T-cell (primary cell): ENCODE results near the gene TUBE1. TPM values are rescaled to one million over a fixed set of nuclear protein-coding genes. Genes with fewer than 3 reads are reported as not detected.

Experiments
- ATAC-seq, 4 experiments: fragments of 200-7000 bp in 3 of 4; fragments of 150-1000 bp in 1 of 4; cut with Tn5 transposase; replicated peaks in 1 of 4; 1 replicate in 3 of 4; 2 replicates in 1 of 4; pipeline ENCODE4 v1.10.0; 2021; ENCODE audit warnings: moderate library complexity in 3 of 4, mild to moderate bottlenecking in 2 of 4, moderate number of reproducible peaks in 1 of 4
- CTCF ChIA-PET, 2 donors: fragments of 300-600 bp; sonication (Branson Sonifier 250); formaldehyde crosslinking; loops; one replicate each; lab custom pipeline; 2022; ENCODE audit warnings: antibody characterized with exemption in 2 of 2; lab: Charles Lee
- POLR2A ChIA-PET, 2 donors: fragments of 300-600 bp; sonication (Branson Sonifier 250); formaldehyde crosslinking; loops; one replicate each; lab custom pipeline; 2022; ENCODE audit warnings: antibody characterized with exemption in 2 of 2; lab: Charles Lee
- DNase-seq, 35 experiments: peaks; one replicate each; pipeline versions ENCODE4 v3.0.0 to v3.0.0-alpha.2; 2013 to 2023
- H3K27ac ChIP-seq: one replicate; pipeline ENCODE4 v1.5.1; 2013; ENCODE audit warnings: low read length
- H3K27me3 ChIP-seq, 2 experiments: replicated peaks in 1 of 2; 1 replicate in 1 of 2; 2 replicates in 1 of 2; pipeline versions ENCODE4 v1.6.1 to v1.7.0; 2013; ENCODE audit warnings: low read length in 1 of 2, mixed read lengths in 1 of 2; ENCODE audit not compliant: control insufficient read depth in 2 of 2, insufficient read depth in 2 of 2; ENCODE audit errors: extremely low read depth in 1 of 2
- H3K36me3 ChIP-seq, 2 donors: 1 replicate in 1 of 2; 2 replicates in 1 of 2; pipeline versions ENCODE4 v1.6.1 to v1.7.0; 2013; ENCODE audit warnings: low read length in 1 of 2; ENCODE audit not compliant: control insufficient read depth in 2 of 2, insufficient read depth in 1 of 2; ENCODE audit errors: extremely low read depth in 1 of 2
- H3K4me1 ChIP-seq, 2 experiments: 1 replicate in 1 of 2; 2 replicates in 1 of 2; pipeline versions ENCODE4 v1.6.1 to v1.7.0; 2013; ENCODE audit warnings: low read length in 2 of 2, mixed read lengths in 1 of 2; ENCODE audit not compliant: insufficient read depth in 2 of 2, control insufficient read depth in 1 of 2; ENCODE audit errors: extremely low read depth in 1 of 2
- H3K4me3 ChIP-seq, 2 donors: 1 replicate in 1 of 2; 2 replicates in 1 of 2; pipeline versions ENCODE4 v1.5.1 to v1.7.0; 2013; ENCODE audit warnings: mild to moderate bottlenecking in 2 of 2, low read length in 1 of 2, moderate library complexity in 1 of 2; ENCODE audit not compliant: control insufficient read depth in 1 of 2; ENCODE audit errors: extremely low read depth in 1 of 2
- H3K9me3 ChIP-seq: 2 replicates; pipeline ENCODE4 v1.7.0; 2013
- H3K27ac Mint-ChIP-seq, 2 donors: one replicate each; pipeline ENCODE4 v1.8.0; 2020 to 2021; ENCODE audit warnings: mild to moderate bottlenecking in 2 of 2, mixed read lengths in 2 of 2
- H3K27me3 Mint-ChIP-seq, 2 donors: one replicate each; pipeline ENCODE4 v1.8.0; 2021 to 2022; ENCODE audit warnings: mixed read lengths in 2 of 2
- H3K36me3 Mint-ChIP-seq: one replicate; pipeline ENCODE4 v1.8.0; 2021; ENCODE audit warnings: mixed read lengths
- H3K4me1 Mint-ChIP-seq, 3 donors: one replicate each; pipeline ENCODE4 v1.8.0; 2020 to 2022; ENCODE audit warnings: mixed read lengths in 3 of 3, mild to moderate bottlenecking in 1 of 3
- H3K4me3 Mint-ChIP-seq, 3 donors: one replicate each; pipeline ENCODE4 v1.8.0; 2020 to 2022; ENCODE audit warnings: mild to moderate bottlenecking in 3 of 3, mixed read lengths in 3 of 3, moderate library complexity in 3 of 3
- H3K9me3 Mint-ChIP-seq, 3 donors: one replicate each; pipeline ENCODE4 v1.8.0; 2020 to 2022; ENCODE audit warnings: mixed read lengths in 3 of 3
- WGBS: methylation state at CpG from one replicate; pipeline ENCODE4 v1.1.5; 2013; ENCODE audit warnings: missing lambda C conversion rate; ENCODE audit not compliant: insufficient coverage; 5-methylcytosine and 5-hydroxymethylcytosine counted together
- total RNA-seq, 35 experiments: library from RNA in 6 of 35; stranded (reverse) in 6 of 35; fragments of 120-200 nt in 1 of 35; gene quantifications; one replicate each; pipeline versions ENCODE4 v1.2.1 to v1.2.4 and lab custom pipeline; 2013 to 2026

Gene TUBE1
- total RNA-seq, 5 donors from 2014 or later (not counting 1 experiment from before 2014, with no cell fraction given) = 26.8 to 40.9 (median 33.6) TPM

- Histone ChIP-seq H3K27me3 (no peaks in the 10 kb centered on the region), H3K9me3 (no peaks in the 10 kb centered on the region), H3K4me3 (no peak overlapping the region), H3K4me1 (peaks cover 11 to 13% of the 10 kb centered on the region in 2 experiments), H3K27ac (peak overlapping the region; percentile 94), H3K36me3 (no peaks in the 10 kb centered on the region)
- ATAC-seq (no peak), DNase-seq (no peak)
- Mint-ChIP-seq H3K4me1 (peaks cover 30 to 40% (median 37%) of the 10 kb centered on the region in 3 donors), H3K27ac (peak overlapping the region; percentile 97 to 99), H3K36me3 (no peaks in the 10 kb centered on the region), H3K4me3 (peak overlapping the region in 1 of 3 donors; percentile 43), H3K9me3 (no peaks in the 10 kb centered on the region), H3K27me3 (no peaks in the 10 kb centered on the region)
- ChIA-PET POLR2A (interaction anchor here (0.6 to 1.2 kb wide), 3 partner anchors 13 to 612 kb away, joined by 3 to 5 read pairs (median 3); no protein-coding TSS in a partner anchor), CTCF (interaction anchor here (0.5 to 5.2 kb wide), 29 partner anchors 9 to 783 kb away, joined by 3 to 54 read pairs (median 4); partner anchors contain the start of genes FAM229B (in 1 of the 2), TRAF3IP2 (in 1 of the 2) and TUBE1 (in 1 of the 2))
- 92% methylated on average over 1 of the region's 3 CpGs for WGBS
These were observed 45.7 kb downstream of the TUBE1 start for GRCh38 chr6:112041535-112041934.

GRCh38 chr6:112040956-112041355 lies 46.3 kb downstream of the TUBE1 start:
- ChIA-PET CTCF (interaction anchor here (0.5 to 5.2 kb wide), 20 partner anchors 9 to 435 kb away, joined by 3 to 54 read pairs (median 4); partner anchors contain the start of gene TRAF3IP2 (in 1 of the 2)), POLR2A (interaction anchor here (0.5 to 1.2 kb wide), 4 partner anchors 13 to 583 kb away, joined by 3 to 5 read pairs (median 3); no protein-coding TSS in a partner anchor)
- H3K27me3 Mint-ChIP-seq = no peaks in the 10 kb centered on the region
- Histone ChIP-seq H3K4me3 (no peak overlapping the region), H3K27me3 (no peaks in the 10 kb centered on the region), H3K27ac (no peak overlapping the region), H3K36me3 (no peaks in the 10 kb centered on the region), H3K4me1 (peaks cover 11 to 16% of the 10 kb centered on the region in 2 experiments), H3K9me3 (no peaks in the 10 kb centered on the region)
- H3K4me3 Mint-ChIP-seq = no peak overlapping the region
- H3K36me3 Mint-ChIP-seq = no peaks in the 10 kb centered on the region
- no peaks in the 10 kb centered on the region for H3K9me3 Mint-ChIP-seq
- H3K27ac Mint-ChIP-seq = peak overlapping the region; percentile 81 to 99
- H3K4me1 Mint-ChIP-seq = peaks cover 36 to 45% (median 40%) of the 10 kb centered on the region in 3 donors
- no peak for DNase-seq
- ATAC-seq = no peak
- WGBS = 100% methylated on average over 1 of the region's 1 CpG

- peak overlapping the region; percentile 24 to 71 for H3K27ac Mint-ChIP-seq
- no peaks in the 10 kb centered on the region for H3K9me3 Mint-ChIP-seq
- no CpG with 5 or more reads among the region's 2 CpGs for WGBS
- Histone ChIP-seq H3K9me3 (no peaks in the 10 kb centered on the region), H3K27ac (no peak overlapping the region), H3K27me3 (no peaks in the 10 kb centered on the region), H3K4me1 (peaks cover 22 to 24% of the 10 kb centered on the region in 2 experiments), H3K36me3 (no peaks in the 10 kb centered on the region), H3K4me3 (no peak overlapping the region)
- H3K36me3 Mint-ChIP-seq = no peaks in the 10 kb centered on the region
- H3K27me3 Mint-ChIP-seq = no peaks in the 10 kb centered on the region
- ChIA-PET POLR2A (no interaction called here), CTCF (interaction anchor here in 1 of 2 donors (0.7 to 2.0 kb wide), 3 partner anchors 15 to 329 kb away, joined by 3 to 6 read pairs (median 3); no protein-coding TSS in a partner anchor)
- ATAC-seq (no peak), DNase-seq (no peak)
- peaks cover 47 to 56% (median 51%) of the 10 kb centered on the region in 3 donors for H3K4me1 Mint-ChIP-seq
- no peak overlapping the region for H3K4me3 Mint-ChIP-seq
These were observed 47.9 kb downstream of the TUBE1 start for GRCh38 chr6:112039431-112039770.

DNA sequence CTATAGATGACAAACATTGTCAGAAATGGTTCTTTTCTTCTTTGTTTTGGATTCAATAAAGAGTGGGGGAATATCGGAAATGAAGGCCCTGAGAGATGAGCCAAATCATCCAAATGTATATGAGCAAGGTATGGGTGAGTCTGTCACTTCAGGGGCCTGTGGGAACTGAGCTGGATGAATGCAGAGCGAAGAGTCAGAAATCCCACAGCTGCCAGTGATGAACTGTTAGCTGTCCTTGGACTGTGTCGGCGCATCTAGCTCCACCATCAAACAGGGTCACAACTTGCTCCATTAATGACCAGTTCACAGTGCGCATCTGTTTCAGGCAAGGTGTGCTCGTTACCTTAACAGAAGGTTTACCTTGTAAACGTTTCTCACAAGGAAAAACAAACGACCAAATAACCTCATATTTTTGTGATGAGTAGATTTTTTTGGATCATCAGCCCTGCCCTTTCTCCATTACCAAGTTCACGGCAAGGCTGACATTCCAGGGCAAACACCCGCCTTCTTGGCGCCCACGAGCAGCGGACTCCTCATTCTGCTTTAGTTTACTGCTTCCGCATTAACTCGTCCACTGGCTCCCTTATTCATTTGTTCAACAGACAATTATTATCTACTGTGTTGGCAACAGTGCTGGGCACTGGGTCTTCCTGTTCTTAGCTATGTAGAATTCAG lies 48.4 kb downstream of the TUBE1 start:
- ChIA-PET CTCF (interaction anchor here in 1 of 2 donors (1.3 to 2.0 kb wide), 3 partner anchors 10 to 329 kb away, joined by 3 to 6 read pairs (median 5); no protein-coding TSS in a partner anchor), POLR2A (interaction anchor here in 1 of 2 donors (0.6 to 0.7 kb wide), 2 partner anchors 322 to 332 kb away, joined by 3 to 4 read pairs; no protein-coding TSS in a partner anchor)
- H3K27me3 Mint-ChIP-seq = no peaks in the 10 kb centered on the region

GRCh38 chr6:112038268-112038667 lies 49.0 kb downstream of the TUBE1 start:
- Histone ChIP-seq H3K27ac (no peak overlapping the region), H3K4me3 (no peak overlapping the region), H3K36me3 (no peaks in the 10 kb centered on the region), H3K4me1 (peaks cover 32 to 34% of the 10 kb centered on the region in 2 experiments), H3K27me3 (no peaks in the 10 kb centered on the region), H3K9me3 (no peaks in the 10 kb centered on the region)
- Mint-ChIP-seq H3K4me3 (no peak overlapping the region), H3K36me3 (no peaks in the 10 kb centered on the region), H3K27ac (no peak overlapping the region), H3K27me3 (no peaks in the 10 kb centered on the region), H3K9me3 (no peaks in the 10 kb centered on the region), H3K4me1 (peaks cover 57 to 64% (median 58%) of the 10 kb centered on the region in 3 donors)
- DNase-seq (no peak), ATAC-seq (no peak)
- WGBS = 65% methylated on average over 4 of the region's 5 CpGs
- ChIA-PET CTCF (interaction anchor here in 1 of 2 donors (1.3 to 2.0 kb wide), 2 partner anchors 10 to 328 kb away, joined by 5 to 6 read pairs; no protein-coding TSS in a partner anchor), POLR2A (interaction anchor here in 1 of 2 donors (0.6 to 0.7 kb wide), 2 partner anchors 321 to 331 kb away, joined by 3 to 4 read pairs; no protein-coding TSS in a partner anchor)

More for the DNA sequence above, 48.4 kb downstream of the TUBE1 start:
- no peaks in the 10 kb centered on the region for H3K27me3 ChIP-seq
- no peak overlapping the region for H3K27ac ChIP-seq
- no peak for ATAC-seq
- peaks cover 52 to 61% (median 54%) of the 10 kb centered on the region in 3 donors for H3K4me1 Mint-ChIP-seq
- 98% methylated on average over 8 of the region's 15 CpGs for WGBS
- H3K36me3 ChIP-seq = no peaks in the 10 kb centered on the region
- no peaks in the 10 kb centered on the region for H3K36me3 Mint-ChIP-seq
- no peak overlapping the region for H3K4me3 ChIP-seq
- H3K27ac Mint-ChIP-seq = peak overlapping the region in 1 of 2 donors; percentile 24
- no peak for DNase-seq
- peaks cover 28% of the 10 kb centered on the region in 2 experiments for H3K4me1 ChIP-seq
- H3K9me3 Mint-ChIP-seq = no peaks in the 10 kb centered on the region
- no peaks in the 10 kb centered on the region for H3K9me3 ChIP-seq
- no peak overlapping the region for H3K4me3 Mint-ChIP-seq

DNA sequence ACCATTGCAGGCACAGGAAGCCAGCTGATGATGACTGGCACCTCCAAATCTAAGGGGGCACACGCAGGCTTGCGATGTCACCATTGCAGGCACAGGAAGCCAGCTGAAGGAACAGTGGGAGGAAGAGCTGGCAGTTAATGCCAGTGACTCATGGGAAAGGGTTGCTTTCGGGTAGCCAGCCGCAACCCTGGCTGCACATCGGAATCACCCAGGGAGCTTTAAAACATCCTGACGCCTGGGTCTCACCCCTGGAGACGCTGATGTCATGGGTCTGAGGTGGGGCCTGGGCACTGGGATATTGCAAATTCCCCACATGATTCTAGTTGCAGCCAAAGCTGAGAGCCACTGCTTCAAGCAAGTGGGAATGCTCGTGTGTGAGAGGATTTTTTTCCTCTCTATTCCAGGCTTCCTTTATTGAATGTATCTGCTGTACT lies 49.5 kb downstream of the TUBE1 start:
- no peaks in the 10 kb centered on the region for H3K27me3 ChIP-seq
- WGBS = 57% methylated on average over 3 of the region's 8 CpGs
- H3K9me3 Mint-ChIP-seq = no peaks in the 10 kb centered on the region
- peaks cover 32 to 35% of the 10 kb centered on the region in 2 experiments for H3K4me1 ChIP-seq
- H3K36me3 ChIP-seq = no peaks in the 10 kb centered on the region
- H3K4me1 Mint-ChIP-seq = peaks cover 55 to 63% (median 57%) of the 10 kb centered on the region in 3 donors
- H3K9me3 ChIP-seq = no peaks in the 10 kb centered on the region
- peak overlapping the region in 1 of 2 donors; percentile 11 for H3K27ac Mint-ChIP-seq
- H3K27ac ChIP-seq = no peak overlapping the region
- POLR2A ChIA-PET = no interaction called here
- no peaks in the 10 kb centered on the region for H3K27me3 Mint-ChIP-seq
- no peaks in the 10 kb centered on the region for H3K36me3 Mint-ChIP-seq
- H3K4me3 ChIP-seq = no peak overlapping the region
- no peak overlapping the region for H3K4me3 Mint-ChIP-seq
- DNase-seq = peak in 1 of 35 experiments; percentile 13
- peak in 2 of 4 experiments; percentile 27 to 31 for ATAC-seq
- CTCF ChIA-PET = interaction anchor here in 1 of 2 donors (1.3 to 2.0 kb wide), 2 partner anchors 9 to 328 kb away, joined by 5 to 6 read pairs; no protein-coding TSS in a partner anchor
